Measurements from ENCODE around the gene MAN2A1.

GRCh38 chr5:109784687-109785086 is 95.0 kb downstream of the MAN2A1 start:
- no peak for TF ChIP-seq EZH2 (IDR thresholded peaks at IDR 0.05; ENCODE audit: borderline replicate concordance, low read length)
- no peak for TF ChIP-seq CTCF (IDR thresholded peaks at IDR 0.05; ENCODE audit: low read length)
